SIG-M5 treated with dmso at 0.1 percent for 504 hours (cell line): ENCODE measurements around the gene CDKN1A.

Experiments
- DNase-seq: peaks from one replicate; lab custom pipeline; 2025; ENCODE audit not compliant: unreplicated experiment; lab: John Stamatoyannopoulos, UW

The CDKN1A gene

GRCh38 chr6:36677059-36677749 lies 1.3 kb upstream of the CDKN1A start:
- DNase-seq: no peak

GRCh38 chr6:36677753-36678487 lies 594 bp upstream of the CDKN1A start:
- no peak for DNase-seq

- no peak for DNase-seq
Measured at GRCh38 chr6:36679043-36679833, 724 bp downstream of the CDKN1A start.

GRCh38 chr6:36682328-36683144 lies 4.0 kb downstream of the CDKN1A start:
- DNase-seq: peak; percentile 75

- no peak for DNase-seq
Measured at GRCh38 chr6:36683145-36683655, 4.7 kb downstream of the CDKN1A start.

GRCh38 chr6:36683656-36684446 lies 5.3 kb downstream of the CDKN1A start:
- DNase-seq: no peak

GRCh38 chr6:36684447-36684812 lies 5.9 kb downstream of the CDKN1A start:
- DNase-seq: no peak

GRCh38 chr6:36685166-36685924 lies 6.8 kb downstream of the CDKN1A start:
- DNase-seq: no peak

GRCh38 chr6:36685926-36686667 lies 7.6 kb downstream of the CDKN1A start:
- peak; percentile 45 for DNase-seq

GRCh38 chr6:36686668-36687513 lies 8.4 kb downstream of the CDKN1A start:
- DNase-seq: no peak

- DNase-seq: no peak
Measured at GRCh38 chr6:36688063-36688738, 9.7 kb downstream of the CDKN1A start.

GRCh38 chr6:36688739-36689075 lies 10.2 kb downstream of the CDKN1A start:
- no peak for DNase-seq

GRCh38 chr6:36691011-36691410 lies 12.5 kb downstream of the CDKN1A start:
- DNase-seq: no peak

GRCh38 chr6:36691612-36692011 lies 13.1 kb downstream of the CDKN1A start:
- DNase-seq: no peak

GRCh38 chr6:36692220-36692619 lies 13.7 kb downstream of the CDKN1A start:
- peak; percentile 90 for DNase-seq

- no peak for DNase-seq
Measured at GRCh38 chr6:36692861-36693702, 14.6 kb downstream of the CDKN1A start.
